IMR-90 (cell line): ENCODE measurements around the gene SMU1. TPM values are rescaled to one million over a fixed set of nuclear protein-coding genes. Genes with fewer than 3 reads are reported as not detected.

Experiments
- ATAC-seq: fragments of 200-7000 bp; cut with Tn5 transposase; 2 replicates; pipeline ENCODE4 v1.9.1; 2020; ENCODE audit warnings: low read depth, mild to moderate bottlenecking, moderate library complexity
- BruUV-seq: library from RNA; stranded (reverse); fragments of 400-500 nt; replicated peaks from 2 replicates; lab custom pipeline; 2021; lab: Mats Ljungman, UMichigan
- CTCF ChIA-PET: fragments of 300-600 bp; formaldehyde crosslinking; extraction: SDS; loops from one replicate; lab custom pipeline; 2021; ENCODE audit warnings: antibody characterized with exemption; lab: Yijun Ruan, JAX
- POLR2A ChIA-PET: fragments of 300-600 bp; sonication (Branson Sonifier 250); formaldehyde crosslinking; loops from one replicate; lab custom pipeline; 2022; ENCODE audit warnings: antibody characterized with exemption; ENCODE audit not compliant: unreplicated experiment; lab: Charles Lee
- DNase-seq: peaks from one replicate; pipeline ENCODE4 v3.0.0; 2013
- H2AFZ ChIP-seq: replicated peaks from 2 replicates; pipeline ENCODE3; 2013; ENCODE audit warnings: low read length, mild to moderate bottlenecking; ENCODE audit not compliant: poor library complexity
- H2AK5ac ChIP-seq: 2 replicates; pipeline ENCODE4 v1.6.1; 2013; ENCODE audit warnings: low read depth, low read length, inconsistent platforms
- H2AK9ac ChIP-seq: replicated peaks from 2 replicates; pipeline ENCODE3; 2013; ENCODE audit warnings: mild to moderate bottlenecking, low read depth, low read length, moderate library complexity; ENCODE audit not compliant: poor library complexity
- H2BK120ac ChIP-seq: 2 replicates; pipeline ENCODE4 v1.6.1; 2013; ENCODE audit warnings: low read depth, low read length, inconsistent platforms
- H2BK15ac ChIP-seq: 3 replicates; pipeline ENCODE4 v1.6.1; 2013; ENCODE audit warnings: low read depth, low read length, inconsistent platforms
- H2BK20ac ChIP-seq: 2 replicates; pipeline ENCODE4 v1.6.1; 2013; ENCODE audit warnings: low read depth, mild to moderate bottlenecking, inconsistent platforms, low read length, moderate library complexity
- H2BK5ac ChIP-seq: 2 replicates; pipeline ENCODE4 v1.6.1; 2013; ENCODE audit warnings: mild to moderate bottlenecking, low read depth, low read length, inconsistent platforms; ENCODE audit not compliant: poor library complexity, severe bottlenecking
- H3K14ac ChIP-seq: replicated peaks from 2 replicates; pipeline ENCODE4 v1.6.1; 2013; ENCODE audit warnings: low read depth, low read length, inconsistent platforms
- H3K18ac ChIP-seq: 2 replicates; pipeline ENCODE4 v1.6.1; 2013; ENCODE audit warnings: low read depth, low read length, control low read depth
- H3K23ac ChIP-seq: 2 replicates; pipeline ENCODE4 v1.6.1; 2013; ENCODE audit warnings: low read depth, low read length, inconsistent platforms
- H3K27ac ChIP-seq: 2 replicates; pipeline ENCODE4 v1.5.1; 2013; ENCODE audit warnings: mild to moderate bottlenecking, control low read depth, low read length; ENCODE audit not compliant: insufficient read depth
- H3K27me3 ChIP-seq: 2 replicates; pipeline ENCODE4 v1.6.1; 2013; ENCODE audit warnings: low read length; ENCODE audit not compliant: control insufficient read depth, insufficient read depth
- H3K36me3 ChIP-seq: 2 replicates; pipeline ENCODE4 v1.6.1; 2013; ENCODE audit warnings: low read length, mixed read lengths; ENCODE audit not compliant: control insufficient read depth, insufficient read depth
- H3K4ac ChIP-seq: 2 replicates; pipeline ENCODE4 v1.6.1; 2013; ENCODE audit warnings: low read depth, low read length, inconsistent platforms
- H3K4me1 ChIP-seq: 2 replicates; pipeline ENCODE4 v1.6.1; 2013; ENCODE audit warnings: low read length, mixed read lengths; ENCODE audit not compliant: control insufficient read depth, insufficient read depth
- H3K4me2 ChIP-seq: 2 replicates; pipeline ENCODE4 v1.6.1; 2013; ENCODE audit warnings: low read depth, mild to moderate bottlenecking, control low read depth, low read length, moderate library complexity
- H3K4me3 ChIP-seq: 2 replicates; pipeline ENCODE4 v1.5.1; 2013; ENCODE audit warnings: low read depth, mild to moderate bottlenecking, control low read depth, low read length, moderate library complexity; ENCODE audit not compliant: insufficient read depth
- H3K56ac ChIP-seq: 2 replicates; pipeline ENCODE4 v1.6.1; 2013; ENCODE audit warnings: low read length, inconsistent platforms; ENCODE audit not compliant: insufficient read depth; ENCODE audit errors: extremely low read depth
- H3K79me1 ChIP-seq, 2 experiments: 2 replicates each; pipeline ENCODE4 v1.6.1; 2013; ENCODE audit warnings: low read length in 2 of 2, inconsistent platforms in 1 of 2, low read depth in 1 of 2
- H3K9ac ChIP-seq: 2 replicates; pipeline ENCODE4 v1.6.1; 2013; ENCODE audit warnings: low read depth, low read length, control low read depth
- H3K9me1 ChIP-seq: 2 replicates; pipeline ENCODE4 v1.6.1; 2013; ENCODE audit warnings: low read length, inconsistent platforms; ENCODE audit not compliant: insufficient read depth
- H3K9me3 ChIP-seq: 2 replicates; pipeline ENCODE4 v1.6.1; 2013; ENCODE audit warnings: low read length; ENCODE audit not compliant: control insufficient read depth, insufficient read depth
- H4K20me1 ChIP-seq: 2 replicates; pipeline ENCODE4 v1.6.1; 2013; ENCODE audit warnings: low read length, inconsistent platforms; ENCODE audit not compliant: insufficient read depth
- H4K5ac ChIP-seq: 2 replicates; pipeline ENCODE4 v1.6.1; 2013; ENCODE audit warnings: mild to moderate bottlenecking, low read depth, low read length, control low read depth
- H4K8ac ChIP-seq, 2 experiments: 2 replicates each; pipeline ENCODE4 v1.6.1; 2013; ENCODE audit warnings: low read depth in 2 of 2, low read length in 2 of 2, control low read depth in 1 of 2, inconsistent platforms in 1 of 2
- H4K91ac ChIP-seq: 2 replicates; pipeline ENCODE4 v1.6.1; 2013; ENCODE audit warnings: low read depth, low read length, inconsistent platforms; ENCODE audit not compliant: insufficient read depth
- BHLHE40 ChIP-seq: fragments of 150-350 bp; IDR thresholded peaks from 2 replicates; pipeline ENCODE4 v1.6.1; 2016; ENCODE audit warnings: mild to moderate bottlenecking, low read depth, low read length
- CEBPB ChIP-seq: IDR thresholded peaks from 2 replicates; pipeline ENCODE4 v1.6.1; 2012; ENCODE audit warnings: low read depth, low read length, improper control_type of control experiment
- CHD1 ChIP-seq: IDR thresholded peaks from 2 replicates; pipeline ENCODE4 v1.6.1; 2012; ENCODE audit warnings: low read depth, low read length, improper control_type of control experiment
- CTCF ChIP-seq: conservative IDR thresholded peaks from 2 replicates; pipeline ENCODE4 v1.5.1; 2012; ENCODE audit warnings: mild to moderate bottlenecking, low read depth, low read length, improper control_type of control experiment
- ELK1 ChIP-seq: fragments of 150-350 bp; IDR thresholded peaks from 2 replicates; pipeline ENCODE4 v1.6.1; 2016; ENCODE audit warnings: low read depth, mild to moderate bottlenecking, low read length, moderate library complexity, borderline replicate concordance
- FOS ChIP-seq: fragments of 150-350 bp; IDR thresholded peaks from 2 replicates; pipeline ENCODE4 v1.6.1; 2016; ENCODE audit warnings: low read depth, low read length
- MAFK ChIP-seq: IDR thresholded peaks from 2 replicates; pipeline ENCODE4 v1.6.1; 2012; ENCODE audit warnings: low read depth, low read length, improper control_type of control experiment
- MAZ ChIP-seq: IDR thresholded peaks from 2 replicates; pipeline ENCODE4 v1.6.1; 2012; ENCODE audit warnings: low read depth, mild to moderate bottlenecking, low read length, improper control_type of control experiment, moderate library complexity, borderline replicate concordance
- MXI1 ChIP-seq: IDR thresholded peaks from 2 replicates; pipeline ENCODE4 v1.6.1; 2012; ENCODE audit warnings: low read depth, mild to moderate bottlenecking, low read length, moderate library complexity, borderline replicate concordance
- NFE2L2 ChIP-seq: fragments of 150-350 bp; IDR thresholded peaks from 2 replicates; pipeline ENCODE4 v1.6.1; 2016; ENCODE audit warnings: low read depth, mild to moderate bottlenecking, low read length
- POLR2A ChIP-seq: IDR thresholded peaks from 2 replicates; pipeline ENCODE4 v1.6.1; 2012; ENCODE audit warnings: mild to moderate bottlenecking, low read depth, low read length
- RAD21 ChIP-seq: IDR thresholded peaks from 2 replicates; pipeline ENCODE4 v1.6.1; 2012; ENCODE audit warnings: low read length, improper control_type of control experiment
- RCOR1 ChIP-seq: IDR thresholded peaks from 2 replicates; pipeline ENCODE4 v1.6.1; 2012; ENCODE audit warnings: mild to moderate bottlenecking, low read length, improper control_type of control experiment; ENCODE audit not compliant: insufficient replicate concordance
- RFX5 ChIP-seq: IDR thresholded peaks from 2 replicates; pipeline ENCODE4 v1.8.0; 2012; ENCODE audit warnings: low read depth, mild to moderate bottlenecking, low read length, moderate library complexity
- SMC3 ChIP-seq: fragments of 150-350 bp; IDR thresholded peaks from 2 replicates; pipeline ENCODE4 v1.6.1; 2016; ENCODE audit warnings: low read depth, mild to moderate bottlenecking, antibody characterized with exemption, low read length, moderate library complexity
- USF2 ChIP-seq: fragments of 150-350 bp; IDR thresholded peaks from 2 replicates; pipeline ENCODE4 v1.6.1; 2017; ENCODE audit warnings: mild to moderate bottlenecking, antibody characterized with exemption, low read length, low read depth
- WGBS, 2 experiments: methylation state at CpG; one replicate each; pipeline versions ENCODE4 v1.1.5 to v1.1.7; 2013; ENCODE audit warnings: missing lambda C conversion rate in 2 of 2; ENCODE audit not compliant: insufficient read length in 1 of 2; ENCODE audit errors: extremely low coverage in 2 of 2; 5-methylcytosine and 5-hydroxymethylcytosine counted together
- dilution Hi-C: fragments of 300-500 bp; cut with HindIII; formaldehyde crosslinking; loops from one replicate; pipeline ENCODE4 v1.14.3; 2018; ENCODE audit warnings: low sequenced_read_pairs; ENCODE audit not compliant: unreplicated experiment
- in situ Hi-C: fragments of 300-500 bp; cut with MboI; formaldehyde crosslinking; loops from 3 replicates; pipeline ENCODE4 v1.14.3; 2019; ENCODE audit warnings: low sequenced_read_pairs, inconsistent platforms, mixed read lengths
- intact Hi-C: fragments of 100-400 bp; cut with micrococcal nuclease; formaldehyde crosslinking; loops from 2 replicates; pipeline ENCODE4 v1.10.0; 2022
- polyA plus RNA-seq, 3 experiments: library from polyadenylated mRNA; depleted of rRNA; stranded (reverse); fragments of >200 nt; gene quantifications; 2 replicates each; pipeline ENCODE4 v1.2.3, GENCODE V29; 2012; ENCODE audit warnings: low replicate concordance in 1 of 3
- total RNA-seq: library from RNA; depleted of rRNA; stranded (reverse); fragments of >200 nt; gene quantifications from 2 replicates; pipeline ENCODE4 v1.2.3, GENCODE V29; 2012

Gene SMU1
- total and polyA plus RNA-seq, 2 of the 4 experiments (the other 2 are of a cell fraction): 11.1 to 36.0 TPM

- no peaks in the 10 kb centered on the region for H3K4me1 ChIP-seq
- dilution Hi-C loops: no loop called here
- no peak overlapping the region for H4K91ac ChIP-seq
- H3K9me1 ChIP-seq: no peaks in the 10 kb centered on the region
- H3K23ac ChIP-seq: no peak overlapping the region
- CTCF ChIA-PET: no interaction called here
- H2BK20ac ChIP-seq: no peak overlapping the region
- POLR2A ChIA-PET: no interaction called here
- H2BK15ac ChIP-seq: no peak overlapping the region
- H3K4ac ChIP-seq: no peak overlapping the region
- DNase-seq (no peak), ATAC-seq (no peak)
- no TSS peak for BruUV-seq
- no peak overlapping the region for H2BK5ac ChIP-seq
- H4K8ac ChIP-seq: no peak overlapping the region
- no peaks in the 10 kb centered on the region for H3K9me3 ChIP-seq
- no peak overlapping the region for H2AFZ ChIP-seq
- no peak overlapping the region for H2BK120ac ChIP-seq
- H2AK9ac ChIP-seq: no peak overlapping the region
- no peak overlapping the region for H3K14ac ChIP-seq
- intact Hi-C loops: no loop called here
- H4K20me1 ChIP-seq: peaks cover 56% of the 10 kb centered on the region
- peaks cover 62% of the 10 kb centered on the region for H3K36me3 ChIP-seq
- no CpG with 5 or more reads among the region's 5 CpGs for WGBS, 2 experiments
- no peak overlapping the region for H2AK5ac ChIP-seq
- TF ChIP-seq POLR2A (no peak), CEBPB (no peak), NFE2L2 (no peak), RFX5 (no peak), RCOR1 (no peak), CTCF (no peak), SMC3 (no peak), RAD21 (no peak), BHLHE40 (no peak), MXI1 (no peak), MAFK (no peak), USF2 (no peak), CHD1 (no peak), FOS (no peak), MAZ (no peak), ELK1 (no peak)
- no peak overlapping the region for H3K9ac ChIP-seq
- H3K79me1 ChIP-seq: peaks cover 44 to 66% of the 10 kb centered on the region in 2 experiments
- H3K27ac ChIP-seq: no peak overlapping the region
- in situ Hi-C loops: no loop called here
- no peaks in the 10 kb centered on the region for H3K27me3 ChIP-seq
- H3K18ac ChIP-seq: no peak overlapping the region
- H3K4me2 ChIP-seq: no peak overlapping the region
- no peak overlapping the region for H3K4me3 ChIP-seq
- H3K56ac ChIP-seq: no peak overlapping the region
- H4K5ac ChIP-seq: no peak overlapping the region
Measured at GRCh38 chr9:33032865-33033264, 43.6 kb downstream of the SMU1 start.
